PFSK-1 (cell line): Measurements from ENCODE around the gene ZHX3.

Source experiments
- FOXP2 ChIP-seq: optimal IDR thresholded peaks from 2 replicates; pipeline ENCODE3; 2011; ENCODE audit warnings: borderline replicate concordance, control low read depth, inconsistent platforms; ENCODE audit not compliant: insufficient read depth; ENCODE audit errors: extremely low read length, extremely low read depth
- POLR2AphosphoS5 ChIP-seq: IDR thresholded peaks from 2 replicates; pipeline ENCODE4 v1.6.1; 2012; ENCODE audit warnings: low read depth, mild to moderate bottlenecking, control low read depth, low read length, moderate library complexity
- SIN3A ChIP-seq: IDR thresholded peaks from 2 replicates; pipeline ENCODE4 v1.6.1; 2012; ENCODE audit warnings: mild to moderate bottlenecking, low read length, moderate library complexity, borderline replicate concordance; ENCODE audit not compliant: insufficient read depth
- TAF1 ChIP-seq: IDR thresholded peaks from 2 replicates; pipeline ENCODE4 v1.6.1; 2012; ENCODE audit warnings: low read length, control low read depth, borderline replicate concordance; ENCODE audit not compliant: insufficient read depth
- TF ChIP-seq, protein P1 (sequence below), 2 experiments: IDR thresholded peaks; 2 replicates each; pipeline versions ENCODE4 v1.6.1 to v1.8.0; 2011 to 2012; ENCODE audit warnings: low read depth in 2 of 2, low read length in 2 of 2, control low read depth in 1 of 2, inconsistent platforms in 1 of 2, mild to moderate bottlenecking in 1 of 2, moderate library complexity in 1 of 2; ENCODE audit not compliant: insufficient read depth in 1 of 2

The ZHX3 gene

DNA sequence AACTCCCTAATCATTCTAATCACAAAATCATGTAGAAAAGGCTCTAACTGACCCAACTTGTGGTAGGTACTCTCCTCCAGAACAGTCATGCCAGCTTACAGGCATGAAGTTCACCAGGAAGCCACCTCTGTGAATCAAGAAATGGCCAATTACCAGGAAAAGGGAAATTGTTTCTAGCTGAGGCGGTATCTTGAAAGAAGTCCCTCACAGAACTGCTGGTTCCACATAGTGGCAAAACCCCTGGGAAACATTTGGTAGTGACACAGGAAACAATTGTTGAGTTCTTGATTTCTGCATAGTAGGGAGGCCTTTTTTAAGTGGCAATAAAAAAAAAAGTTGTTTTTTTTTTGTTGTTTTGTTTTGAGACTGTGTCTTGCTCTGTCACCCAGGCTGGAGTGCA is 3.4 kb upstream of the ZHX3 start:
- TF ChIP-seq TAF1, result no peak
- TF ChIP-seq SIN3A, result no peak
- TF ChIP-seq, protein P1, sequence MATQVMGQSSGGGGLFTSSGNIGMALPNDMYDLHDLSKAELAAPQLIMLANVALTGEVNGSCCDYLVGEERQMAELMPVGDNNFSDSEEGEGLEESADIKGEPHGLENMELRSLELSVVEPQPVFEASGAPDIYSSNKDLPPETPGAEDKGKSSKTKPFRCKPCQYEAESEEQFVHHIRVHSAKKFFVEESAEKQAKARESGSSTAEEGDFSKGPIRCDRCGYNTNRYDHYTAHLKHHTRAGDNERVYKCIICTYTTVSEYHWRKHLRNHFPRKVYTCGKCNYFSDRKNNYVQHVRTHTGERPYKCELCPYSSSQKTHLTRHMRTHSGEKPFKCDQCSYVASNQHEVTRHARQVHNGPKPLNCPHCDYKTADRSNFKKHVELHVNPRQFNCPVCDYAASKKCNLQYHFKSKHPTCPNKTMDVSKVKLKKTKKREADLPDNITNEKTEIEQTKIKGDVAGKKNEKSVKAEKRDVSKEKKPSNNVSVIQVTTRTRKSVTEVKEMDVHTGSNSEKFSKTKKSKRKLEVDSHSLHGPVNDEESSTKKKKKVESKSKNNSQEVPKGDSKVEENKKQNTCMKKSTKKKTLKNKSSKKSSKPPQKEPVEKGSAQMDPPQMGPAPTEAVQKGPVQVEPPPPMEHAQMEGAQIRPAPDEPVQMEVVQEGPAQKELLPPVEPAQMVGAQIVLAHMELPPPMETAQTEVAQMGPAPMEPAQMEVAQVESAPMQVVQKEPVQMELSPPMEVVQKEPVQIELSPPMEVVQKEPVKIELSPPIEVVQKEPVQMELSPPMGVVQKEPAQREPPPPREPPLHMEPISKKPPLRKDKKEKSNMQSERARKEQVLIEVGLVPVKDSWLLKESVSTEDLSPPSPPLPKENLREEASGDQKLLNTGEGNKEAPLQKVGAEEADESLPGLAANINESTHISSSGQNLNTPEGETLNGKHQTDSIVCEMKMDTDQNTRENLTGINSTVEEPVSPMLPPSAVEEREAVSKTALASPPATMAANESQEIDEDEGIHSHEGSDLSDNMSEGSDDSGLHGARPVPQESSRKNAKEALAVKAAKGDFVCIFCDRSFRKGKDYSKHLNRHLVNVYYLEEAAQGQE (IDR thresholded peaks at IDR 0.05; ENCODE audit: insufficient read depth in 1 of 2, low read depth in 2 of 2, low read length in 2 of 2), result no peak
- no peak for TF ChIP-seq FOXP2
- no peak for TF ChIP-seq POLR2AphosphoS5

DNA sequence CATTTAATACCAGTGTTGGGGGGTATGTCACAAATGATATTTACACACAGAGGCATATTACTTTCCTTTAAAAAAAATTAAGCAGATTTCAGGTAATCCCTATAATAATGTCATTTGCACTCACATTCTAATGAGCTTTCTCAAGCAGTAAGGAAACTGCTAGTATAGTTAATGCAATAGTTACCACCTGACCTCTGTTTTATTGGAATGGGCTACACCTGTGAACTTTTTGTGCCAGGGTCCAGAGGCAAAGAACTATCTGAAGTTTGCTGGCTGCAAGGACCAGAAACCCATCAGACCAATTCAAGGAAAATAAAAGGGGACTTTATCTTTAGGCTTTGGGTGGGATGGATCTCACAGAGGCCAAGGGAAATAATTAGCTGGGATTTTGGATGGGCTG is 2.9 kb upstream of the ZHX3 start:
- TF ChIP-seq SIN3A (no peak), TAF1 (no peak), POLR2AphosphoS5 (no peak), FOXP2 (no peak)
- TF ChIP-seq, protein P1 (IDR thresholded peaks at IDR 0.05; ENCODE audit: insufficient read depth in 1 of 2, low read depth in 2 of 2, low read length in 2 of 2), result no peak

DNA sequence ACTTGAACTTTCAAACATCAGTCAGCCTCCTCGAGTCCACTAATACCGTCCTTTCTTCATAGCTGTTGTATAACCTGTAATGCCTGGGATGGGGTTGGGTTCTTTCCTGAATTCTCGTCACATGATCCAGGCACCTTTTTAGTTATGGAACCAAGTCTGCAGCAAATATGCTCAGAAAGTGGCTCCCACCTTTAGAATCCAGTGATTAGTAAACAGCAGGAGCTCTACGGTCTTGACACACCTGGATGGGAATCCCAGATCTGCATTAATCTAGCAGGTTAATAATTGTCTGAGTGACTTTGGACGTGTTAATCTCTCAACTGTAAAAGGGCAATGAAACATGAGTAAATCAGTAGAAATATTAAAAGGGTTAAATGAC is 729 bp upstream of the ZHX3 start:
- TF ChIP-seq TAF1 (no peak), POLR2AphosphoS5 (no peak), SIN3A (no peak)
- TF ChIP-seq, protein P1 (IDR thresholded peaks at IDR 0.05; ENCODE audit: insufficient read depth in 1 of 2, low read depth in 2 of 2, low read length in 2 of 2), result no peak

DNA sequence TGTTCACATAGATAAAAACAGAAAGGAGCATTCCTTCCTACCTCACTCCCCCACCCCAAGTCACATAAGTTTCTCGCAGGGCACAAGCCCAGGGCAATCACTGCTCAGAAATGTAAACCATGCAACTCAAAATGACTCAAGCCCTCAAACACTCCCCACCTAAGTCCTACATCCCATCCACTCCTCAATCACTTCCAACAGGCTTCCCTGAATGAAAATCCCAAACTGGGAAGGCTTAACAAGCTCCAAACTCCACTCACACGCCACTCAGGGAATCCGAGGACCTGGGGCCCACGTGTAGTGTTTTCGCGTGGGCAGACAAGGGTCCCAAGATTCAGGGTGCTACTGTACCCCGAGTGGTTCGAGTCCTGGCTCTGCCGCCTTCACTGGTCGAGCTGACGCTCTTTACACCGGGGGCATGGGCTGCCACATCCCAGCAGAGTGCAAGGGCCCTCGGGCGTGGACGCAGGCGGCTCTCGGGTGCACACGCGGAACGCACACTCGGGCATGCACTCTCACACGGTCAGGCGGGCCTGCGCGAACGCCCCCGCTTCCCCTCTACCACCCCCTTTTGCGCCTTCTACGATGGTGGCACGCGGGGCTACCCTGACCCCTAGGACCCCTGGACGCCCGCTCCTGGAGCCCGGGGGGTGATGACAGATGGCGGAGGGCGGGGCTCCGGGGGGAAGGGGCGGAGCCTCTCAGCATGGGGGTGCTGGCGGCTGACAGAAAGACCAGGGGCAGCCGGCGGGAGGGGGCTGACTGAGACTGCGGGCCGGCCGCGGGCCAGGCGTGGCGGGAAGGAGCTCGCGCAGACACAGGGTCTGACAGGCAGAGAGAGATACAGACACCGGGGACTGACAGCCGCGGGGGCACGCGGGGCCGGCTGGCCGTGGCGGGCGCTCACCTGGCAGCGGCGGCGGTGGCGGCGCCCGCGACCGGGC is 657 bp downstream of the ZHX3 start:
- TF ChIP-seq POLR2AphosphoS5 (0 out of 2 replicates have a peak, but pooled peaks have one; percentile 24), TAF1 (no peak), SIN3A (no peak), FOXP2 (peak; percentile 52)
- TF ChIP-seq, protein P1 (IDR thresholded peaks at IDR 0.05; ENCODE audit: insufficient read depth in 1 of 2, low read depth in 2 of 2, low read length in 2 of 2), result no peak

DNA sequence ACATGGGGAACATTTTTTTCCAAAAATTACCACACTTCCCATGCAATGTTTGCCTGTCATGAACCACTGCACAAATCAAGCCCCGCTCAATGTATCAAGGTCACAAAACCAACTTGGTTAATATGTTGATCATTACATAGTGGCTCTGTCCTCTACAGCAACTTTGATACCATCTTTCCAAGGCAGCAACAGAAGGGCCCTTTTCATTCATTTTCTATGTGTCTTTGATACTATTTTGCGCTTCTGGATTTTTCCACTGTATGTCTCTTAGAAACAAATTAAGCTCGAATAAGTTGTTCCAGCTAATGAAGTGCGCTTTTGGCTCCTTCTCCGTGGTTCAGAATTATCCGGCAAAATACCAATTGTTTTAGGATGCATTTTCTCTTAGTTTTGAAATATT is 1.5 kb downstream of the ZHX3 start:
- TF ChIP-seq SIN3A (no peak), TAF1 (no peak), FOXP2 (no peak), POLR2AphosphoS5 (no peak)
- TF ChIP-seq, protein P1 (IDR thresholded peaks at IDR 0.05; ENCODE audit: insufficient read depth in 1 of 2, low read depth in 2 of 2, low read length in 2 of 2), result no peak
